GM18526 (cell line): ENCODE measurements around the gene EFHD2.

Source experiments
- POLR2A ChIP-seq: IDR thresholded peaks from 3 replicates; pipeline ENCODE4 v1.6.1; 2011; ENCODE audit not compliant: insufficient read length; ENCODE audit errors: extremely low read depth

EFHD2 gene

GRCh38 chr1:15446212-15446611, 36.5 kb downstream of the EFHD2 start:
- TF ChIP-seq POLR2A: no peak

GRCh38 chr1:15448877-15449462, 39.3 kb downstream of the EFHD2 start:
- no peak for TF ChIP-seq POLR2A

- TF ChIP-seq POLR2A: no peak
Measured at GRCh38 chr1:15449567-15449966, 39.9 kb downstream of the EFHD2 start.

- TF ChIP-seq POLR2A: no peak
Measured at GRCh38 chr1:15451014-15451722, 41.5 kb downstream of the EFHD2 start.

- TF ChIP-seq POLR2A: no peak
Measured at GRCh38 chr1:15452216-15452615, 42.5 kb downstream of the EFHD2 start.

- no peak for TF ChIP-seq POLR2A
Measured at GRCh38 chr1:15452866-15453571, 43.3 kb downstream of the EFHD2 start.

- TF ChIP-seq POLR2A: no peak
Measured at GRCh38 chr1:15453734-15454133, 44.0 kb downstream of the EFHD2 start.

GRCh38 chr1:15454256-15454655, 44.6 kb downstream of the EFHD2 start:
- no peak for TF ChIP-seq POLR2A

GRCh38 chr1:15455522-15455921, 45.8 kb downstream of the EFHD2 start:
- TF ChIP-seq POLR2A: no peak

GRCh38 chr1:15456313-15456954, 46.7 kb downstream of the EFHD2 start, which contains the start of gene CELA2A:
Gene CELA2A, plus strand, starts transcription at chr1:15456732. Its CDS starts 22 bp downstream, at chr1:15456754.
- no peak for TF ChIP-seq POLR2A

GRCh38 chr1:15457585-15457984, 47.9 kb downstream of the EFHD2 start:
- no peak for TF ChIP-seq POLR2A

GRCh38 chr1:15459771-15460707, 50.4 kb downstream of the EFHD2 start:
- TF ChIP-seq POLR2A: no peak

GRCh38 chr1:15460708-15461095, 51.0 kb downstream of the EFHD2 start:
- no peak for TF ChIP-seq POLR2A

GRCh38 chr1:15465674-15466073, 56.0 kb downstream of the EFHD2 start:
- TF ChIP-seq POLR2A: no peak

GRCh38 chr1:15468145-15468544, 58.5 kb downstream of the EFHD2 start:
- no peak for TF ChIP-seq POLR2A
